Astrocyte (in vitro differentiated cells and primary cell): ENCODE results near the gene MEPCE. TPM values are rescaled to one million over a fixed set of nuclear protein-coding genes. Genes with fewer than 3 reads are reported as not detected.

ENCODE experiments used
- DNase-seq: peaks from one replicate; pipeline ENCODE4 v3.0.0-alpha.2; 2010; ENCODE audit warnings: low read depth
- FAIRE-seq: peaks from 2 replicates; lab custom pipeline; 2011; peaks lifted over from hg19 to GRCh38; lab: Jason Lieb, UNC
- H2AFZ ChIP-seq: 2 replicates; pipeline ENCODE4 v1.6.0; 2012; ENCODE audit warnings: low read depth, low read length, inconsistent platforms
- H3K27ac ChIP-seq: 2 replicates; pipeline ENCODE4 v1.5.1; 2011; ENCODE audit warnings: low read depth, low read length, inconsistent platforms
- H3K27me3 ChIP-seq: 2 replicates; pipeline ENCODE4 v1.6.0; 2011; ENCODE audit warnings: low read length, inconsistent platforms; ENCODE audit not compliant: insufficient read depth
- H3K36me3 ChIP-seq: 2 replicates; pipeline ENCODE4 v1.5.1; 2011; ENCODE audit warnings: low read length, inconsistent platforms; ENCODE audit not compliant: insufficient read depth
- H3K4me1 ChIP-seq: 2 replicates; pipeline ENCODE4 v1.5.1; 2011; ENCODE audit warnings: low read length, inconsistent platforms; ENCODE audit not compliant: insufficient read depth
- H3K4me2 ChIP-seq: 2 replicates; pipeline ENCODE4 v1.6.0; 2012; ENCODE audit warnings: low read length, inconsistent platforms
- H3K4me3 ChIP-seq: 2 replicates; pipeline ENCODE4 v1.5.1; 2011; ENCODE audit warnings: low read depth, mild to moderate bottlenecking, low read length, inconsistent platforms; ENCODE audit not compliant: insufficient read depth
- H3K79me2 ChIP-seq: 2 replicates; pipeline ENCODE4 v1.6.0; 2012; ENCODE audit warnings: mild to moderate bottlenecking, low read length, inconsistent platforms; ENCODE audit not compliant: insufficient read depth
- H3K9ac ChIP-seq: 2 replicates; pipeline ENCODE4 v1.6.0; 2012; ENCODE audit warnings: mild to moderate bottlenecking, low read length, inconsistent platforms
- H3K9me3 ChIP-seq: 2 replicates; pipeline ENCODE4 v1.5.1; 2012; ENCODE audit warnings: low read depth, mild to moderate bottlenecking, low read length, inconsistent platforms; ENCODE audit not compliant: insufficient read depth
- H4K20me1 ChIP-seq: 2 replicates; pipeline ENCODE4 v1.6.0; 2012; ENCODE audit warnings: low read length, inconsistent platforms; ENCODE audit not compliant: insufficient read depth
- H3K27ac Mint-ChIP-seq: one replicate; pipeline ENCODE4 v1.8.0; 2021; ENCODE audit warnings: mild to moderate bottlenecking, mixed read lengths; ENCODE audit not compliant: unreplicated experiment
- H3K27me3 Mint-ChIP-seq: one replicate; pipeline ENCODE4 v1.8.0; 2021; ENCODE audit warnings: low read depth, mixed read lengths; ENCODE audit not compliant: unreplicated experiment
- H3K36me3 Mint-ChIP-seq: one replicate; pipeline ENCODE4 v1.8.0; 2021; ENCODE audit warnings: low read depth, mixed read lengths; ENCODE audit not compliant: unreplicated experiment
- H3K4me1 Mint-ChIP-seq: one replicate; pipeline ENCODE4 v1.8.0; 2021; ENCODE audit warnings: low read depth, mixed read lengths; ENCODE audit not compliant: unreplicated experiment
- H3K4me3 Mint-ChIP-seq: one replicate; pipeline ENCODE4 v1.8.0; 2021; ENCODE audit warnings: mild to moderate bottlenecking, moderate library complexity, mixed read lengths; ENCODE audit not compliant: unreplicated experiment
- H3K9me3 Mint-ChIP-seq: one replicate; pipeline ENCODE4 v1.8.0; 2021; ENCODE audit warnings: mild to moderate bottlenecking, mixed read lengths; ENCODE audit not compliant: unreplicated experiment
- EZH2 ChIP-seq: IDR thresholded peaks from 2 replicates; pipeline ENCODE4 v1.6.1; 2012; ENCODE audit warnings: mild to moderate bottlenecking, low read length, inconsistent platforms; ENCODE audit not compliant: insufficient read depth
- total RNA-seq: library from RNA; stranded (reverse); gene quantifications from 2 replicates; pipeline ENCODE4 v1.2.1, GENCODE V29; 2021
- TF ChIP-seq, protein P1 (sequence below): IDR thresholded peaks from 2 replicates; pipeline ENCODE4 v1.5.1; 2011; ENCODE audit warnings: low read depth, mild to moderate bottlenecking, inconsistent platforms, low read length, moderate library complexity; ENCODE audit not compliant: insufficient read depth

Gene MEPCE
- total RNA-seq, 1 donor from 2014 or later = 20.2 TPM

DNA sequence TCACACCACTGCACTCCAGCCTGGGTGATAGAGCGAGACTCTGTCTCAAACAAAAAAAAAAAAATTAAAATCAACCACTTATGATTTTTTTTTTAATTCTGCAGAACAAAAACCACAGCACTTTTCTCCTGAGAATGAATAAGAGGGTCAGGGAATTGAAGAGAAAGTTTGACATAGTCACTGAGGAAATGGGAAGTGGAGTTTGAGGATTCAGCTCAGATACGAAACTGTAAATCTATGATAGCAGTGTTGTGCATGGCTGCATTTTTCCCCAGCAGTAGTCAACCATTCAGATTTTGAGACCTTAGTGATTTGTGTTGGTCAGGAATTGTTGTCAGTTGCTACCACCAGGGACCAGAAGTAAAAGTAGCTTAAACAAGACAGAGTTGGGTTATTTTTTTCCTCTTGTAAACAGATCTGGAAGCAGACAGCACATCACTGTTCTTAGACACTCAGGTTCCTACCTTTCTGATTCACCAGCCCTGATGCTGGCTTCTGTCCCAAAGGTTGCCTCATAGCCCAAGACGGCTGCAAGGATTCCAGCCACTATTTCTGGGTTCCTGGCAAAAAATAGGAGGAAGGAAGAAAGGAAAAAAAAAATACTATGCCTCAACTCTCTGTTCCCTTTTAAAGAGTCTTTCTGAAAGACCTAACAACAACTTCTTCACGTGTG is 36.3 kb upstream of the MEPCE start:
- no peak overlapping the region for H3K27ac ChIP-seq
- Mint-ChIP-seq H3K27me3 (peaks cover 28% of the 10 kb centered on the region), H3K27ac (no peak overlapping the region), H3K4me1 (peaks cover 9% of the 10 kb centered on the region), H3K36me3 (peaks cover 4% of the 10 kb centered on the region), H3K4me3 (no peak overlapping the region), H3K9me3 (no peaks in the 10 kb centered on the region)
- no peaks in the 10 kb centered on the region for H3K36me3 ChIP-seq
- no peaks in the 10 kb centered on the region for H3K4me1 ChIP-seq
- peaks cover 46% of the 10 kb centered on the region for H3K27me3 ChIP-seq
- DNase-seq (no peak), FAIRE-seq (no peak)
- no peak overlapping the region for H3K4me2 ChIP-seq
- TF ChIP-seq EZH2 = no peak
- H4K20me1 ChIP-seq = no peaks in the 10 kb centered on the region
- H3K79me2 ChIP-seq = no peaks in the 10 kb centered on the region
- no peak overlapping the region for H3K4me3 ChIP-seq
- no peaks in the 10 kb centered on the region for H3K9me3 ChIP-seq
- no peak overlapping the region for H2AFZ ChIP-seq
- no peak overlapping the region for H3K9ac ChIP-seq

DNA sequence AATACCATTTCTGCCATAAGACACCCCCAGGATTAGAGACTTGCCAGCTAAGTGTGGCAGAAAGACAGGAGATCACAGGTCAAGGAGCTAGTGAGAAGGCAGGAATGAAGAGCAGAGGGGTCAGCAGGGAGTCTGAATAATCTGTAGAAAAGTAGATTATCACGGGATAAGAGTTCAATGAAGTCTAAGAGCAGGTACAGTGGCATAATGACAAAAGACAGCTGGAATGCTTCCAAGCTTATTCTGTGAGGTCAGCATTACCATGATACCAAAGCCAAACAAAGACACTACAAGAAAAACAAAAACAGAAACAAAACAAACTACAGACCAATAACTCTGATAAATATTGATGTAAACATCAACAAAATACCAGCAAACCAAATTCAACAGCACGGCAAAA is 35.6 kb upstream of the MEPCE start:
- H4K20me1 ChIP-seq = no peaks in the 10 kb centered on the region
- H3K27me3 ChIP-seq = peaks cover 46% of the 10 kb centered on the region
- H3K4me2 ChIP-seq = no peak overlapping the region
- no peak overlapping the region for H2AFZ ChIP-seq
- Mint-ChIP-seq H3K36me3 (peaks cover 4% of the 10 kb centered on the region), H3K4me1 (peaks cover 9% of the 10 kb centered on the region), H3K27me3 (peaks cover 32% of the 10 kb centered on the region), H3K4me3 (no peak overlapping the region), H3K27ac (no peak overlapping the region), H3K9me3 (no peaks in the 10 kb centered on the region)
- H3K4me3 ChIP-seq = no peak overlapping the region
- H3K79me2 ChIP-seq = no peaks in the 10 kb centered on the region
- no peak for FAIRE-seq
- H3K27ac ChIP-seq = no peak overlapping the region
- no peaks in the 10 kb centered on the region for H3K36me3 ChIP-seq
- H3K4me1 ChIP-seq = no peaks in the 10 kb centered on the region
- no peak for TF ChIP-seq EZH2
- TF ChIP-seq, protein P1, sequence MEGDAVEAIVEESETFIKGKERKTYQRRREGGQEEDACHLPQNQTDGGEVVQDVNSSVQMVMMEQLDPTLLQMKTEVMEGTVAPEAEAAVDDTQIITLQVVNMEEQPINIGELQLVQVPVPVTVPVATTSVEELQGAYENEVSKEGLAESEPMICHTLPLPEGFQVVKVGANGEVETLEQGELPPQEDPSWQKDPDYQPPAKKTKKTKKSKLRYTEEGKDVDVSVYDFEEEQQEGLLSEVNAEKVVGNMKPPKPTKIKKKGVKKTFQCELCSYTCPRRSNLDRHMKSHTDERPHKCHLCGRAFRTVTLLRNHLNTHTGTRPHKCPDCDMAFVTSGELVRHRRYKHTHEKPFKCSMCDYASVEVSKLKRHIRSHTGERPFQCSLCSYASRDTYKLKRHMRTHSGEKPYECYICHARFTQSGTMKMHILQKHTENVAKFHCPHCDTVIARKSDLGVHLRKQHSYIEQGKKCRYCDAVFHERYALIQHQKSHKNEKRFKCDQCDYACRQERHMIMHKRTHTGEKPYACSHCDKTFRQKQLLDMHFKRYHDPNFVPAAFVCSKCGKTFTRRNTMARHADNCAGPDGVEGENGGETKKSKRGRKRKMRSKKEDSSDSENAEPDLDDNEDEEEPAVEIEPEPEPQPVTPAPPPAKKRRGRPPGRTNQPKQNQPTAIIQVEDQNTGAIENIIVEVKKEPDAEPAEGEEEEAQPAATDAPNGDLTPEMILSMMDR = no peak
- no peaks in the 10 kb centered on the region for H3K9me3 ChIP-seq
- DNase-seq = no peak
- no peak overlapping the region for H3K9ac ChIP-seq

DNA sequence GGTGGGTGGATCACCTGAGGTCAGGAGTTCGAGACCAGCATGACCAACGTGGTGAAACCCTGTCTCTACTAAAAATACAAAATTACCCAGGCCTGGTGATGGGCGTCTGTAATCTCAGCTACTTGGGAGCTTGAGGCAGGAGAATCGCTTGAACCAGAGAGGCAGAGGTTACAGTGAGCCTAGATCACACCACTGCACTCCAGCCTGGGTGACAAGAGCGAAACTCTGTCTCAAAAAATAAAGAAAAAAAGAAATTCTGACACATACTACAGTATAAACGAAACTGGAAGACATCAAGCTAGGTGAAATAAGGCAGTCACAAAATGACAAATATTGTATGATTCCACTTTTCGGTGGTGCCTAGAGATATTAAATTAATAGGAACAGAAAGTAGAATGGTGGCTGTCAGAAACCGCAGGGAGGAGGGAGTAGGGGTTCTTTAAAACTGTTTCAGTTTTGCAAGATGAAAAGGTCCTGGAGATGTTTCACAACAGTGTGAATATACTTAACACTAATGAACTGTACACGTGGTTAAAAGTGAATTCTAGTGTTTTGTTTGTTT is 33.1 kb upstream of the MEPCE start:
- H3K27ac ChIP-seq = no peak overlapping the region
- DNase-seq (no peak), FAIRE-seq (no peak)
- H3K9me3 ChIP-seq = no peaks in the 10 kb centered on the region
- no peak overlapping the region for H2AFZ ChIP-seq
- Mint-ChIP-seq H3K36me3 (no peaks in the 10 kb centered on the region), H3K27ac (no peak overlapping the region), H3K4me1 (no peaks in the 10 kb centered on the region), H3K9me3 (peaks cover 4% of the 10 kb centered on the region), H3K27me3 (peaks cover 35% of the 10 kb centered on the region), H3K4me3 (no peak overlapping the region)
- no peak overlapping the region for H3K4me2 ChIP-seq
- H3K4me3 ChIP-seq = no peak overlapping the region
- no peaks in the 10 kb centered on the region for H3K79me2 ChIP-seq
- no peaks in the 10 kb centered on the region for H3K4me1 ChIP-seq
- no peak for TF ChIP-seq EZH2
- TF ChIP-seq, protein P1 = no peak
- no peak overlapping the region for H3K9ac ChIP-seq
- H3K36me3 ChIP-seq = no peaks in the 10 kb centered on the region
- no peaks in the 10 kb centered on the region for H4K20me1 ChIP-seq
- H3K27me3 ChIP-seq = peaks cover 45% of the 10 kb centered on the region
